UCSD-AML1 (cell line): ENCODE results near the gene CMSS1.

ENCODE experiments used
- DNase-seq: peaks from one replicate; lab custom pipeline; 2025; ENCODE audit not compliant: unreplicated experiment; lab: John Stamatoyannopoulos, UW

The CMSS1 gene

DNA sequence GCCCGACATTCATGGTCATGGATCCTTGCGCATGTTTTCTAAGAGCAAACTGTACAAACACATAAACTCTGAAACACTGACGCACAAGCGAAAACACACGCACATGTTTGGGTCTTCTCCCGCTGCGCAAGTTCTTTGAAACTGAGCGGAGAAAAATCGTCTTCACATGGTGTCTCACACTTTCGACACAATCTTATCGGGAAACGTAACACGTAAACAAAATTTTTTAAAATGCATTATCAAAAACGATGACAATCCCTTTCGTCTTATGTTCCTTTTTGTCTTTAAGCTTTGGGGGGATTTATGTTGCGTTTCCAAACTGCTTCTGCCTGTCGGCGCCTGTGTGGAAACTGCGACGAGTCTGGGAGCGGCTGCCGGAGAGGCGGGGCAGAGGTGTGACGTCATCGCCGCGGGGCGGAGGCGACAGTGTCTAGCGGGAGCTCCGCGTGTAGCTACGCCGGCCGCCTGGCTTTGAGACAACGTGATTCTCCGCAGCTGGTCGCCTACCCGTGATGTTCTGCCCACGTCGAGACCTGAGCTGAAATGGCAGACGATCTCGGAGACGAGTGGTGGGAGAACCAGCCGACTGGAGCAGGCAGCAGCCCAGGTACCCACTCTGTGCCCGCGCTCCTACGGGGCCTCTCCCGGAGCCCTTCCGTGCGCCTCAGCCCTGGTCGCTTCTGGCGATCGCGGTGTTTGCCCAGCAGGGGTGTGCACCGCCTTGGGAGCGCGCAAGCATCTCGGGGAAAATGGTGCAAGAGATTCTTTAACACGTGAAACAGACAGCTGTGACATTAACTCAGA lies at the start of gene CMSS1:
CMSS1 (plus strand) TSS at position 426 of the 804 bp plus-strand sequence.
- peak; percentile 92 for DNase-seq

DNA sequence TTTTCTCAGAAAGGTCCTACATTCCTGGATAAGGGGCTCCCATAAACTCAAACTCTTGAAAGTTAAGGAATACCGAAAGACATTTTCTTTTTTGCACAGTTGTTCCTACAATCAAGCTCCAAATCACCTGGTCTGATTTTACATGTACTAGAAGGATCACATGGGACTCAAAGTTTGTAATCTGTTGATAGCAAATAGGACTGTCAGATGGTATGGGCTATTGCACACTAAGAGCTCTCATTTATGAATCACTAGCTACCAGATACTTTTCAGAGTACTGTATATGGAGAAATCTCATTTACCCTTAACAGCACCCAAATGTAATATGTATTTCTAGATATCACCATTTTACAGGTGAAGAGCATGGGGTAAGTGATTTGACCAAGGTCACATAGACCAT lies 49.5 kb upstream of the CMSS1 start:
- no peak for DNase-seq

DNA sequence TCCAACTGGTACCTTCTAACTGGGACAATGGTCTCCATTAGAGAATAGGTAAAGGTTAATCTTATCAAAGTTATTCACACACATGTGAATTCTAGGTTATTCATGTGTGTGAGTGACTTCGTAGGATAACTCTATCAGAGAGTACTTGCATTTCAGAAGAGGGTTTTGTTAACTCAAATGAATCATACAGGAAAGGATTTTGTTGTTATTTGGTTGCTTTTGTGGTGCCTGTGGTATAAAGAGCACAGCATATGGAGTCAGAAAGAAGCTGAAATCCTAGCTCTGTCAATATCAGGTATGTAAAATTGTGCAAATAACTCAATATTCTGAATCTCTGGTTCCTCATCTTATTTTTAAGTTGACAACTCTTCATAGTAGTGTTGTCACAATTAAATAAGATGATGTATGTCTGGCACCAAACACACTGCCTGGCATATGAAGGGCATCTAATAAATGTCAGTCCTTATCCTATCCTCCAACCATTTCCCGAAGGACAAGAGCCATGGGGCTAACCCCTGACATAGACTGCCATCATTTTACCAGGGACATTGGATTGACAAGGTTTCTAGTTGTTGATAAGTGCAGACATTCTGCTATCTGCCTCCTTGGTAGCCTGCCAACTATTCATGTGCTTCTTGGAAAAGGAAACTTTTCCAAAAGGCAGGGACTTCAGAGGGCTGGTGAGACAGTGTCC lies 48.7 kb upstream of the CMSS1 start:
- DNase-seq, result no peak

DNA sequence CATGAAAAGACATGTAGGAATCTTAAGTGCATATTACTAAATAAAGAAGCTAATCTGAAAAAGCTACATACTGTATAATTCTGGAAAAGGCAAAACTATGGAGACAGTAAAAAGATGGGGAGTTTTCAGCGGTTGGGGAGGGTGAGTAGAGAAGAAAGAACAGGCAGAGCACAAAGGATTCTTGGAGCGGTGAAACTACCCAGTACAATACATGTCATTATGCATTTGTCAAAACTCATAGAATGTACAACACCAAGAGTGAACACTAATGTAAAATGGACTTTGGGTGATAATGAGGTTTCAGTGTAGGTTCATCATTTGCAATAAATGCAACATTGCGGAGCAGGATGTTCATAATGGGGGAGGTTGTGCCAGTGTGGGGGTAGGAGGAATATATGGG lies 45.5 kb upstream of the CMSS1 start:
- DNase-seq, result no peak

DNA sequence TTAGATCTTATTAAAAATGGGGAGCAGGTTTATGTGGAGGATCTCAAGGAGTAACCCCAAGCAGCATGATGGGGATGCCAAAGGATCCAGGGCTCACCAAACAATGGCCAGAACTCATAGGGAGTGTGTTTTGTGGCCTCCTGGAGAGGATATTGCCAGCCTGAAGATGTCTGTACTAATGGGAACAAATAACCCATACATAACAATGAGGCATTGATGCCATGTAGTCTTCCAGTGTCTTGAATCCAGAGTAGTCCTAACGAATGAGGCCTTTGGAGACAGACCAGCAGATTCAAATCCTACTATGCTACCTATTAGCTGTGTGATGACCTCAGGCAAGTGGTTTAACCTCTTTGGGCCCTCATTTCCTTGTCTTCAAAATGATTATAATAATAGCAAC lies 45.0 kb upstream of the CMSS1 start:
- no peak for DNase-seq

DNA sequence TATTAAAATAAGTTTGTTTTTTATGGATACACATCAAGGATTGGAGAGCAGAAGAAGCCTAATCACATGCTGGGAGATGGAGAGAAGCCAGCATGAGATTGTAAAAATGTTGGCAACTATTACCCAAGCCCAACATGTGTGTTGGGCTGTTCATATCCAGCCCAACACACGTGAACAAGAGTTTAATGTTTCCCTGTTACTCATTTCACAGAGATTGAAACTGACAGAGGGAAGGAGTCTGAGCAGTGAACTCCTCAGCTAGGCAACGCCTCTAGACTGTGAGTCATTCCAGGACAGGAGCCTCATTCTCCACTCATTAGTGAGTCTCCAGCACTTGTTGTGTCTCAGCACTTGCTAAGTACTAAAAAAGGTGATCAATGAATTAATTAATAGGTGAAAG lies 43.2 kb upstream of the CMSS1 start:
- DNase-seq, result no peak

DNA sequence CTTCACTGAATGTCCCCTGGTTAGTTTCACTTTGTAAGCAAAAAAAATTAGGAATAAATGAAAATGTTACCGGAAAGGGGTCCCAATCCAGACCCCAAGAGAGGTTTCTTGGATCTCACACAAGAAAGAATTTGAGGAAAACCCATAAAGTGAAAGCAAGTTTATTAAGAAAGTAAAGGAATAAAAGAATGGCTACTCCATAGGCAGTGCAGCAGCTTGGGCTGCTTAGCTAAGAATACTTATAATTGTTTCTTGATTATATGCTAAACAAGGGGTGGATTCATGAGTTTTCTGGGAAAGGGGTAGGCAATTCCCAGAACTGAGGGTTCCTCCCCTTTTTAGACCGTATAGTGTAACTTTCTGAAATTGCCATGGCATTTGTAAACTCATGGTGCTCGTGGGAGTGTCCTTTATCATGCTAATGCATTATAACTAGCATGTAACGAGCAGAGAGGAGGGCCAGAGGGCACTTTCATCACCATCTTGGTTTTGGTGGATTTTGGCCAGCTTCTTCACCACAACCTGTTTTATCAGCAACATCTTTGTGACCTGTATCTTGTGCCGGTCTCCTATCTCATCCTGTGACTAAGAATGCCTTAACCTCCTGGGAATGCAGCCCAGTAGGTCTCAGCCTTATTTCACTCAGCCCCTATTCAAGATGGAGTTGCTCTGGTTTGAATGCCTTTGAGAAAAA lies 41.0 kb upstream of the CMSS1 start:
- no peak for DNase-seq

DNA sequence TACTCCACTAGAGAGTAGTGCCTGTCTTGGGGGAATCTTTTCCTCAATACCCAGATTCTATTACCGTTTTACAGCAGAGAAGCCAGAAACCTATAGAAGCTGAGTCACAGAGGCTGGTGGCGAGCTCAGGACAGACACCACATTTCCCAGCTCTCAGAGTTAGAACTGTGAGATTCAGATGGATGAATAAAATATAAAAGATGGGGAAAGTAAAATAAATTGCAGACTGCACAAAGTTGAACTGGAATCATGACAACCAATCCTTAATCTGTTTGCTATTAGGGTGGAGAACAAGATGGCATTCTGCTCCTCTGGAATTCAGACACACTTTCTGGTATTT lies 40.5 kb upstream of the CMSS1 start:
- no peak for DNase-seq

DNA sequence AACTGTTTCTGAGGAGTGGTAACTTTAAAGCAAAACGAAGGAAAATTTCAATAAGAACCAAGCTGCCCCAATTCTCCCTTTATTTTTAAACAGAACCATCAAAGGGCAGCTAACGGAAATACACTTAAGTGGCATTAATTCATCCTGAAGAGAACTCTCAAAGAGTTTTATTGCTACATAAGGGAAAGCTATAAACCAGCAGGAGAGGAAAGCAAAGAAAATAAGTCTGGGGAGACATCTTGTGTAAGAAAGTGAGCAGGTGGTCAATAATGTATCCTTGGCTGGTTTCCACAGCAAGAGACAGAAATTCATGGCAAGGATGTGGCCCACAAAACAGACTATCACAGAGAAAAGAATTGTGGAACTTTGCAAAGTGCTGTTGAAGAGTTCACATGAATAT lies 40.0 kb upstream of the CMSS1 start:
- DNase-seq, result no peak

DNA sequence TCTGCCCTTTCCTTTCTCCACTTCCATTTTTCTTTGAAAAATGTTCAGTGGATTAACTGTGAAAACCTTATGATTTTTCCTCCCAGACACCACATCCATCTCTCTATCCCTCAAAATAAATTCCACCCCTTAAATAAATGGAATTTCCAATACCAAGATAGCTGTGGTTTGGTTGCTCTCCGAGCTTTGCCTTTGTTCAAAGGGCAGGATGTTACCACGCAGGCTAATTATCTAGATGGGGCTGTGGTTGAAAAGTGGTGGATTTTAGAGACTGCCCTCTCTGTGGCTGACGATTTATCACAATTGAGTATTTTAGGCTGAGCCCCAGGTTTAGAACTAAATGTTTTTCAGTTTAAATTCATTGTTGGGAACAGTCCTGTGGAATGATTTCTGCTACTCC lies 36.9 kb upstream of the CMSS1 start:
- DNase-seq, result no peak

DNA sequence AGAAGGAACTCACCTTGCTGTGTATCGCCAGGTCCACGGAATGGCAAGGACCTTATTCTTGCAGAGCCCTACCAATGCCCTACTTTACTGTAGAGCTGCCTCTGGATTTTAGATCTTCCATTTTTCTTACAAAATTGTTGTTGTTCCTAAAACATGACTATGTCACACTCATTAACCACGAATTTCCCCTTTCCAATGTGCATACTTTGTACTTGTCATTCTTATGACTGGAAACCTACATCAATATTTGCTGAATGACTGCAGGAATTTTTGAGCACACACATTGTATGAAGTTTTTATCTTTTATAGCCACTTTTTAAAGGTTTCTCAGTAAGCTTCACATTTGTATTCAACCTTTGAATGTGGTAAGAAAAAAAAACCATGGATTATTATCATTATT lies 35.9 kb upstream of the CMSS1 start:
- DNase-seq, result no peak

DNA sequence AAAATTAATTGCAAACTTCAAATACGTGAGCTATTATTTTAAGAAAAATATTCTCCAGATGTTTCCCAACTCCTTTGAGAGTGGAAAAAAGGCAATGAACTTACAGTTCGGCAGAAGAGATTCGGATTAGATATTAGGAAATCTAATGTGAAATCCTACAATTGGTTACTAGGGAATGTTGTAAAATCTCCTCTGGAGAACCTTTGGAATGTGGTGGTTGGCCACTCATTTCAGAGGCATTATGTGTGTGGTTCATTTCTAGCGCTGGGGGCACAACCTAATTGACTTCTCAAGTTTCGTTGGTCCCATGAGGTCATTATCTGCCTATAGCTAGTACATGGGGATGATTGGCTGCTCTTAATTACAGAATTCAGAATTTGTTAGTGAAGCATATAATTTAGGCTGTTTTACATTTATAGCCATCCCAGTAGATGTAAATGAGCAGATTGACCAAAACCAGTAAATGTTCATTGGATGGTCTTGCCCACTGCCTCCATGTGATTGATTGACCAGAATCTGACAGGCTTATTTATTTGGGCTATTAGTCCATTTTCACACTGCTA lies 34.6 kb upstream of the CMSS1 start:
- DNase-seq, result no peak

DNA sequence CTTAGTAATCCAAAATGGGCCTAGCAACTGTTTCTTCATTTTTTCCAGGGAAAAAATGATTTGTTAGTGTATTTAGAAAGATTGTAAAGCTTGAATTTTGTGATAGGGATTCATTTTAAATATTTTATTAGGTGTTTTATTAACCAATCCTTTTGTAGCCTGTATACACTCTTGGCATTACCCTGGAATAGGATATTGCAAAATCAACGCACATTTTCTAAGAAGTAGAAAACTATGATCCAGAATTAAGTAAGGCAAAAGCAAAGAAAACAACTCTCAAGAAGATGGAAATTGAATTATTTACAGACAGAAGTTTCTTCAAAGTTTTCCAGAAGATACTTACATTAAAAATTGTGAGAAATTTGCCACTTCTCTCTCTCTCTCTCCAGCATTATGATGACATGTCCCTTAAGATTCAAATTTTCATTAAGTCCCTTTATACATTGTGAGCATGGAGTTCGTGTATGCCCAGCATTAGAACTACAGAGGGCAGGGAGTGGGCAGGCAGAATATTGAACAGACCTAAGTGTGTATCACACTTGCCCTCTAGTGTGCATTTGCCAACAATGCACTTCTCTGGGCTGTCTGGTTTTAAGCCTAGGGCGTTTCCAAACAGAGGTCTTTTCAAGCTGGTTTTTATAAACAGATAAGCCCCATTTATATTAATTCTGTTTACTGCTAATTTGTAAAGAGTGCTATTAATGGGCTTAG lies 28.5 kb upstream of the CMSS1 start:
- no peak for DNase-seq

DNA sequence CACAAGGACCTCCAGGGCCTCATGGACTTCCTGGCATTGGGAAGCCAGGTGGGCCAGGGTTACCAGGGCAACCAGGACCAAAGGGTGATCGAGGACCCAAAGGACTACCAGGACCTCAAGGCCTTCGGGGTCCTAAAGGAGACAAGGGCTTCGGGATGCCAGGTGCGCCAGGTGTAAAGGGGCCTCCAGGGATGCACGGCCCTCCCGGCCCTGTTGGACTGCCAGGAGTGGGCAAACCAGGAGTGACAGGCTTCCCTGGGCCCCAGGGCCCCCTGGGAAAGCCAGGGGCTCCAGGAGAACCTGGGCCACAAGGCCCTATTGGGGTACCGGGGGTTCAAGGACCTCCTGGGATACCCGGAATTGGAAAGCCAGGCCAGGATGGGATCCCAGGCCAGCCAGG lies 23.2 kb upstream of the CMSS1 start:
- DNase-seq, result no peak

DNA sequence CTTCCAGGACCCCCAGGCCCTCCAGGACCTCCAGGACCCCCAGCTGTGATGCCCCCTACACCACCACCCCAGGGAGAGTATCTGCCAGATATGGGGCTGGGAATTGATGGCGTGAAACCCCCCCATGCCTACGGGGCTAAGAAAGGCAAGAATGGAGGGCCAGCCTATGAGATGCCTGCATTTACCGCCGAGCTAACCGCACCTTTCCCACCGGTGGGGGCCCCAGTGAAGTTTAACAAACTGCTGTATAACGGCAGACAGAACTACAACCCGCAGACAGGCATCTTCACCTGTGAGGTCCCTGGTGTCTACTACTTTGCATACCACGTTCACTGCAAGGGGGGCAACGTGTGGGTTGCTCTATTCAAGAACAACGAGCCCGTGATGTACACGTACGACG lies 22.1 kb upstream of the CMSS1 start:
- no peak for DNase-seq

DNA sequence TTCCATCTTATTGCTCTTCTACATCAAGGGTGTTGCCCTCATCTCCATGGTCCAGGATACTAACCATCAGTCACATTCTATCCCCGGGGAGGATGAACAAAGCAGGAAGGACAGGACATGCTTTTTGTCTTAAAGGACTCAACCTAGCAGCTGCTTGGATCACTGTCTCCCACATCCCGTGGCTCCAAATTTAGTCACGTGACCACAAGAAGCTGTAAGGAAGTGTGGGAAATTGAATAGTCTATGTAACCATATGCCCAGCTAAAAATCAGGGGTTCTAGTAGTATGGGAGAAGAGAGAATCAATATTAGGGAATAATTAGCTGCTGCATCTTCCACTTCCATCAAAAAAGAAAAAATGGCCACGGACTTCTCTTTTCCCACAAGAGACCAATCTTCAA lies 18.2 kb upstream of the CMSS1 start:
- no peak for DNase-seq

DNA sequence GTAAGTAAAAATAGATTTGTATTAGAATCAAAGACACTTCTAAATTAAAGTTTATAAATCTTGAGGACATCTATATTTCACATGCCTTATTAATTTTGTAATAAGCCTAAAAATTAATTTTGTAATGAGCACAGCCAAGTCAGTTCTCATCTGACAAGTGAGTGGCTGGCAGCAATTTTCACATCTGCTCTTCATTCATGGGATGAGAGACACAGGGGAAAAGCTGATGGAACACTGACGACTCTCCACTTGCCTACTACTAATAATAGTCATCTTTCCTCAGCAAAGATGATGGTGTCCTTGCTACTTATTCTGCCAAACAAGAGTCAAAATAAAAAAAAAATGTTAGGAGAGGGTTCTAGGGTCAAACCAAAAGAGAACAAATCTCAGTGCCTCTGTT lies 14.4 kb upstream of the CMSS1 start:
- no peak for DNase-seq

DNA sequence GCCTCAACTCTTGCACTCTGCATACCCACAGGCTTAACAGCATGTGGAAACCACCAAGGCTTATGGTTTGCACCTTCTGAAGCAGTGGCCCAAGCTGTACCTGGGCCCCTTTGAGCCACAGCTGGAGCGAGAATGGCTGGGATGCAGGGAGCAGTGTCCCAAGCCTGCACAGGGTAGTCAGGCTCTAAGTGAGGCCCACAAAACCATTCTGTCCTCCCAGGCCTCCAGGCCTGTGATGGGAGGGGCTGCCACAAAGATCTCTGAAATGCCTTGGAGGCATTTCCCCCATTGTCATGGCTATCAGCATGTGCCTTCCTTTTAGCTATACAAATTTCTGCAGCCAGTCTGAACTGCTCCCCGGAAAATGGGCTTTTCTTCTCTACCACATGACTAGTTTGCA lies 12.5 kb upstream of the CMSS1 start:
- DNase-seq, result no peak

DNA sequence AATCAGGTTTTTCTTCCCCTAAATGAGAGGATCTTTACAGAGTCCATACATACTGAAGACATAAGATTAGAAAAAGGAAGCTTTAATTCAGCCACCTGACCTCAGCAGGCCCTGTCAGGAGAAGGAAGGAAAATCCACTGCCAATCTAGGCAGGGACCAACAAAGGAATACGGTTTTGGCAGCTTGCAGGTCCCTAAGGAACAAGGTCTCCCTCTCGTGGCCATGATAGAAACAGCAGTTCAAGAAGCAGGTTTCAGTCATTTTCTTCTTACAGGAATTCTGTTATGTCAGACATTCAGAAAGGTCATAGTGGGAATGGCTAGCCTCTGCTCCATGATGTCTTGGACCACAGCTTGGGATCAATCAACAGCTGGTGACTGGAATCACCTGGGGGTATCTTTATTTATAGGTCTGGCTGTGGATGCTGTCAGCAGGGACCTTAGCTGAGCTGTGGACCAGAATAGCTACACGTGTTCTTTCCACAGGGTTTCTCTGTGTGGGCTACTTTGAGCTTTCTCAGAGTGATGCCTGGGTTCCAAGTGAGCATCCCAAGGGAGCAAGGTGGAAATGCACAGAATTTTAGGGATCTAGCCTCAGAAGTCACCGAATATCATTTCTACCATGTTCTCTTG lies 9.4 kb upstream of the CMSS1 start:
- no peak for DNase-seq

DNA sequence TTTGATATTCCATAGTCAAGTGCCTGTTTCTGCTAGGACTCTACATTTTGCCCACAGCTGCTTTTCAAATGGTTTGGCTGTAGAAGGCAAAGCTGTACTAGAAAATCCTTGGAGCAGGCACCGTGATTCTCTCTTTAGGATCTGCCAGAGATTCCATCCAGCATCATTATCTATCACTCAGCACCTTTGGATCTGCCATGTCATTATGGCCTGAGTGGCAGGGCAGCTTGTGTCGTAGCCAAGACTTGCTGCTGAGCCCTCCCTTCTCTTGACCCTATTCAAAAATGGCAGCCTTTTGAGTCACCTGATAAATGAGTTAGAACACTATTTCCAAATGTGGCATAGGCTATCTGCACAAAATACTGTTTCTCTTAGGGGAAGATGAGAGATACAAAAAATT lies 8.1 kb upstream of the CMSS1 start:
- DNase-seq, result no peak

DNA sequence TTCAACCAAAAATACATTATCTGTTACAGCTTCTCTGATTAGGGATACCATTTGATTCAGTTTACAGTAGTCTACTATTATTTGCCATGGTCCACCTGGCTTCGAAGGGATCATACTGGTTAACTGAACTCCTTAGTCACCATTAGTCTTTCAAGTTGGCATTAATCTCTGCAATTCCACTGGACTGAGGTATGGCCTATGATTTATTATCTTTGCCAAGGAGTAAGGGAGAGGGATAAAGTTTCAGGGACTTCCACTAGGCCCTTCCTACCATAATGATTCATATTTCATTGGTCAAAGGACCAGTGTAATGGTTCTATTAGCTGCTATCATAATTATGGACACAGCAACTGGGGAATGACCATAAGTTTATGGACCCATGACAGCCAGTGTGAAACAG lies 7.3 kb upstream of the CMSS1 start:
- no peak for DNase-seq
